HepG2 (cell line): Measurements from ENCODE around the gene COMMD2. TPM values are rescaled to one million over a fixed set of nuclear protein-coding genes. Genes with fewer than 3 reads are reported as not detected.

Experiments used
- ATAC-seq: fragments of 200-7000 bp; cut with Tn5 transposase; 3 replicates; pipeline ENCODE4 v1.9.1; 2020; ENCODE audit warnings: mild to moderate bottlenecking, moderate library complexity
- BruUV-seq: library from RNA; stranded (reverse); fragments of 400-500 nt; replicated peaks from 2 replicates; lab custom pipeline; 2021; lab: Mats Ljungman, UMichigan
- CTCF ChIA-PET: fragments of 300-600 bp; formaldehyde crosslinking; extraction: SDS; loops from one replicate; lab custom pipeline; 2021; ENCODE audit warnings: low total read pairs, inconsistent platforms, low intra/inter-chr PET ratio; lab: Yijun Ruan, JAX
- POLR2A ChIA-PET: fragments of 350-600 bp; sonication (Branson Sonifier 250); formaldehyde crosslinking; loops from one replicate; lab custom pipeline; 2020; ENCODE audit warnings: antibody characterized with exemption, inconsistent platforms; lab: Yijun Ruan, JAX
- DNase-seq: peaks from one replicate; pipeline ENCODE4 v3.0.0-alpha.2; 2015; ENCODE audit warnings: low spot score
- FAIRE-seq: peaks from 3 replicates; lab custom pipeline; 2011; peaks lifted over from hg19 to GRCh38; lab: Jason Lieb, UNC
- H2AFZ ChIP-seq: one replicate; pipeline ENCODE4 v1.6.1; 2011; ENCODE audit warnings: low read length, inconsistent platforms
- H3K27ac ChIP-seq: fragments of 300-600 bp; 3 replicates; pipeline ENCODE4 v1.8.0; 2011; ENCODE audit warnings: mixed run types, mild to moderate bottlenecking, mixed read lengths, low read length, inconsistent platforms; ENCODE audit not compliant: insufficient read depth; ENCODE audit errors: extremely low read length
- H3K27me3 ChIP-seq, 2 experiments: fragments of 200-600 bp in 1 of 2; 2 replicates in 1 of 2; 3 replicates in 1 of 2; pipeline versions ENCODE4 v1.6.0 to v1.8.0; 2011; ENCODE audit warnings: low read length in 2 of 2, mild to moderate bottlenecking in 2 of 2, moderate library complexity in 2 of 2, inconsistent platforms in 1 of 2; ENCODE audit not compliant: insufficient read depth in 2 of 2, control insufficient read depth in 1 of 2
- H3K36me3 ChIP-seq, 2 experiments: fragments of 200-600 bp in 1 of 2; replicated peaks in 1 of 2; 2 replicates in 1 of 2; 3 replicates in 1 of 2; pipeline versions ENCODE4 v1.5.1 to v1.8.0; 2011; ENCODE audit warnings: low read length in 2 of 2, inconsistent platforms in 1 of 2; ENCODE audit not compliant: insufficient read depth in 2 of 2, control insufficient read depth in 1 of 2
- H3K4me1 ChIP-seq: 2 replicates; pipeline ENCODE4 v1.5.1; 2012; ENCODE audit warnings: low read length, inconsistent platforms; ENCODE audit not compliant: insufficient read depth
- H3K4me2 ChIP-seq: 2 replicates; pipeline ENCODE4 v1.6.0; 2011; ENCODE audit warnings: low read depth, low read length, inconsistent platforms
- H3K4me3 ChIP-seq, 3 experiments: fragments of 200-600 bp in 1 of 3; sonication (generic), shearing (Covaris generic) in 1 of 3; replicated peaks in 1 of 3; 2 replicates each; pipeline ENCODE4 v1.5.1; 2011 to 2016; ENCODE audit warnings: low read length in 3 of 3, inconsistent platforms in 2 of 3, low read depth in 2 of 3, mild to moderate bottlenecking in 2 of 3, control low read depth in 1 of 3, mixed read lengths in 1 of 3; ENCODE audit not compliant: insufficient read depth in 1 of 3
- H3K79me2 ChIP-seq: one replicate; pipeline ENCODE4 v1.6.1; 2011; ENCODE audit warnings: low read length, inconsistent platforms; ENCODE audit not compliant: insufficient read depth
- H3K9ac ChIP-seq: 2 replicates; pipeline ENCODE4 v1.6.0; 2011; ENCODE audit warnings: mild to moderate bottlenecking, low read depth, low read length, inconsistent platforms; ENCODE audit not compliant: insufficient read depth
- H3K9me3 ChIP-seq: 2 replicates; pipeline ENCODE4 v1.5.1; 2012; ENCODE audit warnings: mild to moderate bottlenecking, low read length
- H4K20me1 ChIP-seq: 2 replicates; pipeline ENCODE4 v1.6.0; 2011; ENCODE audit warnings: inconsistent platforms, mild to moderate bottlenecking, low read length, moderate library complexity; ENCODE audit not compliant: insufficient read depth
- CBFB ChIP-seq: sonication (generic); formaldehyde crosslinking; IDR thresholded peaks from 2 replicates; pipeline ENCODE4 v1.4.0; 2020; ENCODE audit warnings: missing genetic modification reagents
- ELF4 ChIP-seq: sonication (generic); formaldehyde crosslinking; IDR thresholded peaks from 2 replicates; pipeline ENCODE4 v1.5.0; 2020; ENCODE audit warnings: missing genetic modification reagents, mild to moderate bottlenecking, moderate library complexity, borderline replicate concordance
- NCOA2 ChIP-seq: sonication (generic); formaldehyde crosslinking; IDR thresholded peaks from 2 replicates; pipeline ENCODE4 v1.8.0; 2022; ENCODE audit warnings: inconsistent platforms
- SAP130 ChIP-seq: IDR thresholded peaks from 2 replicates; pipeline ENCODE4 v1.6.1; 2016; ENCODE audit warnings: low read depth
- SMYD3 ChIP-seq: sonication (generic); formaldehyde crosslinking; IDR thresholded peaks from 2 replicates; pipeline ENCODE4 v1.8.1; 2023; ENCODE audit warnings: mild to moderate bottlenecking, missing genetic modification reagents
- SP140L ChIP-seq: sonication (generic); formaldehyde crosslinking; IDR thresholded peaks from 2 replicates; pipeline ENCODE4 v1.4.0; 2020; ENCODE audit warnings: missing genetic modification reagents, borderline replicate concordance
- ZNF430 ChIP-seq: sonication (generic); formaldehyde crosslinking; IDR thresholded peaks from 2 replicates; pipeline ENCODE4 v1.9.0; 2021; ENCODE audit warnings: mild to moderate bottlenecking, missing genetic modification reagents
- ZNF772 ChIP-seq: sonication (generic); formaldehyde crosslinking; IDR thresholded peaks from 2 replicates; pipeline ENCODE4 v1.5.0; 2020; ENCODE audit warnings: mild to moderate bottlenecking, missing genetic modification reagents
- ZNF777 ChIP-seq: sonication (generic); formaldehyde crosslinking; IDR thresholded peaks from 2 replicates; pipeline ENCODE4 v1.4.0; 2020; ENCODE audit warnings: missing genetic modification reagents
- ZSCAN31 ChIP-seq: sonication (generic); formaldehyde crosslinking; IDR thresholded peaks from 2 replicates; pipeline ENCODE4 v1.5.0; 2020; ENCODE audit warnings: low read depth, mild to moderate bottlenecking, missing genetic modification reagents
- in situ Hi-C: cut with HindIII; loops from 2 replicates; pipeline ENCODE4 v1.10.0; 2017; ENCODE audit warnings: low pct_unique_long_range_greater_than_20kb; ENCODE audit not compliant: extremely low pct_ligation_motif_present
- intact Hi-C: fragments of 100-400 bp; cut with micrococcal nuclease; formaldehyde crosslinking; loops from one replicate; pipeline ENCODE4 v1.10.0; 2022; ENCODE audit not compliant: unreplicated experiment
- polyA plus RNA-seq, 8 experiments: library from polyadenylated mRNA; depleted of rRNA in 3 of 8; stranded (reverse) in 7 of 8; unstranded in 1 of 8; fragments of >200 nt; fragmentation: Illumina TruSeq in 4 of 8; extraction: Trizol in 4 of 8; gene quantifications; 2 replicates each; pipeline versions ENCODE4 v1.2.1 to v1.2.3, GENCODE V29; 2011 to 2016; ENCODE audit warnings: low read depth in 4 of 8, missing spikeins in 1 of 8, mixed read lengths in 1 of 8; ENCODE audit not compliant: insufficient read depth in 1 of 8
- total RNA-seq, 5 experiments: library from RNA; depleted of rRNA; stranded (reverse); fragments of >200 nt; fragmentation: Illumina TruSeq; extraction: Trizol; gene quantifications; 2 replicates each; pipeline ENCODE4 v1.2.3, GENCODE V29; 2016; ENCODE audit warnings: low read depth in 1 of 5
- TF ChIP-seq, protein P1 (sequence below): sonication (generic); formaldehyde crosslinking; IDR thresholded peaks from 2 replicates; pipeline ENCODE4 v1.5.0; 2020; ENCODE audit warnings: mild to moderate bottlenecking, missing genetic modification reagents, borderline replicate concordance
- TF ChIP-seq, protein P2 (sequence below), 2 experiments: sonication (generic) in 1 of 2; formaldehyde crosslinking in 1 of 2; IDR thresholded peaks; 2 replicates each; pipeline versions ENCODE4 v1.5.1 to v1.6.1; 2011 to 2020; ENCODE audit warnings: borderline replicate concordance in 1 of 2, low read depth in 1 of 2, low read length in 1 of 2, mild to moderate bottlenecking in 1 of 2, missing genetic modification reagents in 1 of 2, moderate library complexity in 1 of 2

COMMD2 gene
- total and polyA plus RNA-seq, 2 of the 13 experiments (the other 11 are each of a cell fraction or from before 2014, with no cell fraction given), result 33.0 to 57.6 TPM

DNA sequence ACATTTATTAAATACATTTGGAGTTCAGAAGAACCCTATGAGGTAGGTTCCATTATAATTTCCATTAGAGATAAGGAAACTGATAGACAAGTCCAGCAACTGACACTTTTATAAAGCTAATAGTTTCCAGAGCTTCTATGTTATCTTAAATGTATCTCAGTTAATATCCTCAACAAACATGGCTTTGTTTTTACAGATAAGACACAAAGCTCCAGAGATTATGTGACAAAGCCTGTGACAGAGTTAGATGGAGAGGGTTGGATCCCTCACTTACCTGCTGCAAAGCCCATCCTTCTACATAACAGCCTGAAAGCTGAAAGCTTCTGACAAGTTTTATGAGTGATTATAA is 473 bp upstream of the COMMD2 start:
- FAIRE-seq (no peak), DNase-seq (no peak), ATAC-seq (peak; percentile 22; the same call in 2 of the 3 replicates)
- Histone ChIP-seq H3K4me2 (peak overlapping the region; percentile 68), H3K4me3 (peak overlapping the region; percentile 88 to 99 (median 97); a peak in 5 of 6 replicates), H3K4me1 (peaks cover 25% of the 10 kb centered on the region), H2AFZ (peak overlapping the region; percentile 85), H3K79me2 (peaks cover 15% of the 10 kb centered on the region), H3K9ac (peak overlapping the region; percentile 86), H4K20me1 (no peaks in the 10 kb centered on the region), H3K27me3 (no peaks in the 10 kb centered on the region; a peak in 1 of 5 replicates), H3K36me3 (peaks cover 5 to 9% of the 10 kb centered on the region in 2 experiments; a peak in 4 of 5 replicates), H3K27ac (no peak overlapping the region), H3K9me3 (no peaks in the 10 kb centered on the region)
- TF ChIP-seq SP140L (CRISPR knock-in tag), result no peak
- TF ChIP-seq ZSCAN31, result peak; percentile 31; the same call in 1 of the 2 replicates
- 0 out of 2 replicates have a peak, but pooled peaks have one; percentile 10 for TF ChIP-seq ZNF430 (CRISPR knock-in tag)
- TF ChIP-seq, protein P1, sequence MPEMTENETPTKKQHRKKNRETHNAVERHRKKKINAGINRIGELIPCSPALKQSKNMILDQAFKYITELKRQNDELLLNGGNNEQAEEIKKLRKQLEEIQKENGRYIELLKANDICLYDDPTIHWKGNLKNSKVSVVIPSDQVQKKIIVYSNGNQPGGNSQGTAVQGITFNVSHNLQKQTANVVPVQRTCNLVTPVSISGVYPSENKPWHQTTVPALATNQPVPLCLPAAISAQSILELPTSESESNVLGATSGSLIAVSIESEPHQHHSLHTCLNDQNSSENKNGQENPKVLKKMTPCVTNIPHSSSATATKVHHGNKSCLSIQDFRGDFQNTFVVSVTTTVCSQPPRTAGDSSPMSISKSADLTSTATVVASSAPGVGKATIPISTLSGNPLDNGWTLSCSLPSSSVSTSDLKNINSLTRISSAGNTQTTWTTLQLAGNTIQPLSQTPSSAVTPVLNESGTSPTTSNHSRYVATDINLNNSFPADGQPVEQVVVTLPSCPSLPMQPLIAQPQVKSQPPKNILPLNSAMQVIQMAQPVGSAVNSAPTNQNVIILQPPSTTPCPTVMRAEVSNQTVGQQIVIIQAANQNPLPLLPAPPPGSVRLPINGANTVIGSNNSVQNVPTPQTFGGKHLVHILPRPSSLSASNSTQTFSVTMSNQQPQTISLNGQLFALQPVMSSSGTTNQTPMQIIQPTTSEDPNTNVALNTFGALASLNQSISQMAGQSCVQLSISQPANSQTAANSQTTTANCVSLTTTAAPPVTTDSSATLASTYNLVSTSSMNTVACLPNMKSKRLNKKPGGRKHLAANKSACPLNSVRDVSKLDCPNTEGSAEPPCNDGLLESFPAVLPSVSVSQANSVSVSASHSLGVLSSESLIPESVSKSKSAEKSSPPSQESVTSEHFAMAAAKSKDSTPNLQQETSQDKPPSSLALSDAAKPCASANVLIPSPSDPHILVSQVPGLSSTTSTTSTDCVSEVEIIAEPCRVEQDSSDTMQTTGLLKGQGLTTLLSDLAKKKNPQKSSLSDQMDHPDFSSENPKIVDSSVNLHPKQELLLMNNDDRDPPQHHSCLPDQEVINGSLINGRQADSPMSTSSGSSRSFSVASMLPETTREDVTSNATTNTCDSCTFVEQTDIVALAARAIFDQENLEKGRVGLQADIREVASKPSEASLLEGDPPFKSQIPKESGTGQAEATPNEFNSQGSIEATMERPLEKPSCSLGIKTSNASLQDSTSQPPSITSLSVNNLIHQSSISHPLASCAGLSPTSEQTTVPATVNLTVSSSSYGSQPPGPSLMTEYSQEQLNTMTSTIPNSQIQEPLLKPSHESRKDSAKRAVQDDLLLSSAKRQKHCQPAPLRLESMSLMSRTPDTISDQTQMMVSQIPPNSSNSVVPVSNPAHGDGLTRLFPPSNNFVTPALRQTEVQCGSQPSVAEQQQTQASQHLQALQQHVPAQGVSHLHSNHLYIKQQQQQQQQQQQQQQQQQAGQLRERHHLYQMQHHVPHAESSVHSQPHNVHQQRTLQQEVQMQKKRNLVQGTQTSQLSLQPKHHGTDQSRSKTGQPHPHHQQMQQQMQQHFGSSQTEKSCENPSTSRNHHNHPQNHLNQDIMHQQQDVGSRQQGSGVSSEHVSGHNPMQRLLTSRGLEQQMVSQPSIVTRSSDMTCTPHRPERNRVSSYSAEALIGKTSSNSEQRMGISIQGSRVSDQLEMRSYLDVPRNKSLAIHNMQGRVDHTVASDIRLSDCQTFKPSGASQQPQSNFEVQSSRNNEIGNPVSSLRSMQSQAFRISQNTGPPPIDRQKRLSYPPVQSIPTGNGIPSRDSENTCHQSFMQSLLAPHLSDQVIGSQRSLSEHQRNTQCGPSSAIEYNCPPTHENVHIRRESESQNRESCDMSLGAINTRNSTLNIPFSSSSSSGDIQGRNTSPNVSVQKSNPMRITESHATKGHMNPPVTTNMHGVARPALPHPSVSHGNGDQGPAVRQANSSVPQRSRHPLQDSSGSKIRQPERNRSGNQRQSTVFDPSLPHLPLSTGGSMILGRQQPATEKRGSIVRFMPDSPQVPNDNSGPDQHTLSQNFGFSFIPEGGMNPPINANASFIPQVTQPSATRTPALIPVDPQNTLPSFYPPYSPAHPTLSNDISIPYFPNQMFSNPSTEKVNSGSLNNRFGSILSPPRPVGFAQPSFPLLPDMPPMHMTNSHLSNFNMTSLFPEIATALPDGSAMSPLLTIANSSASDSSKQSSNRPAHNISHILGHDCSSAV (CRISPR knock-in tag), result peak; percentile 16; the same call in 1 of the 2 replicates
- TF ChIP-seq CBFB (CRISPR knock-in tag), result no peak
- 0 out of 2 replicates have a peak, but pooled peaks have one; percentile 9 for TF ChIP-seq ZNF777 (CRISPR knock-in tag)
- TF ChIP-seq, protein P2, sequence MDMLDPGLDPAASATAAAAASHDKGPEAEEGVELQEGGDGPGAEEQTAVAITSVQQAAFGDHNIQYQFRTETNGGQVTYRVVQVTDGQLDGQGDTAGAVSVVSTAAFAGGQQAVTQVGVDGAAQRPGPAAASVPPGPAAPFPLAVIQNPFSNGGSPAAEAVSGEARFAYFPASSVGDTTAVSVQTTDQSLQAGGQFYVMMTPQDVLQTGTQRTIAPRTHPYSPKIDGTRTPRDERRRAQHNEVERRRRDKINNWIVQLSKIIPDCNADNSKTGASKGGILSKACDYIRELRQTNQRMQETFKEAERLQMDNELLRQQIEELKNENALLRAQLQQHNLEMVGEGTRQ (IDR thresholded peaks at IDR 0.05; ENCODE audit: low read depth, low read length), result no peak
- TF ChIP-seq, protein P2 (CRISPR knock-in tag; IDR thresholded peaks at IDR 0.05; ENCODE audit: borderline replicate concordance), result 0 out of 2 replicates have a peak, but pooled peaks have one; percentile 9
- TF ChIP-seq ELF4 (CRISPR knock-in tag), result 0 out of 2 replicates have a peak, but pooled peaks have one; percentile 14
- no peak for TF ChIP-seq SAP130 (CRISPR knock-in tag)
- 0 out of 2 replicates have a peak, but pooled peaks have one; percentile 10 for TF ChIP-seq SMYD3 (CRISPR knock-in tag)
- TF ChIP-seq ZNF772 (CRISPR knock-in tag), result 0 out of 2 replicates have a peak, but pooled peaks have one; percentile 2
- TF ChIP-seq NCOA2 (CRISPR knock-in tag), result no peak; the same call in 1 of the 2 replicates
- intact Hi-C loops (loop anchor here (1.0 to 5.0 kb wide), 4 partner anchors 60 to 240 kb away; partner anchors contain the start of genes RNF13 and WWTR1), in situ Hi-C loops (no loop called here)
- ChIA-PET CTCF (interaction anchor here (1.1 to 2.1 kb wide), 3 partner anchors 184 to 240 kb away, joined by 4 to 5 read pairs (median 5); no protein-coding TSS in a partner anchor), POLR2A (no interaction called here)
- no TSS peak for BruUV-seq
